HEK293T (cell line): Measurements from ENCODE around the gene RPL18A.

Experiments
- L3MBTL2 ChIP-seq: fragments of 450-650 bp; conservative IDR thresholded peaks from 2 replicates; pipeline ENCODE4 v1.6.1; 2016; ENCODE audit warnings: mild to moderate bottlenecking
- PKNOX1 ChIP-seq: fragments of 450-650 bp; IDR thresholded peaks from 2 replicates; pipeline ENCODE4 v1.6.1; 2016
- SP1 ChIP-seq: fragments of 450-650 bp; IDR thresholded peaks from 2 replicates; pipeline ENCODE4 v1.6.1; 2017

GRCh38 chr19:17886515-17886914, 26.8 kb downstream of the RPL18A start:
- TF ChIP-seq PKNOX1 (no peak), SP1 (no peak), L3MBTL2 (no peak)
